GM21528 (cell line): ENCODE results near the gene ENPP5.

Experiments used
- ATAC-seq: cut with Tn5 transposase; IDR thresholded peaks from one replicate; pipeline ENCODE4 v1.9.1; 2021; ENCODE audit warnings: mild to moderate bottlenecking, moderate library complexity; ENCODE audit not compliant: unreplicated experiment, low FRiP score

Gene ENPP5

DNA sequence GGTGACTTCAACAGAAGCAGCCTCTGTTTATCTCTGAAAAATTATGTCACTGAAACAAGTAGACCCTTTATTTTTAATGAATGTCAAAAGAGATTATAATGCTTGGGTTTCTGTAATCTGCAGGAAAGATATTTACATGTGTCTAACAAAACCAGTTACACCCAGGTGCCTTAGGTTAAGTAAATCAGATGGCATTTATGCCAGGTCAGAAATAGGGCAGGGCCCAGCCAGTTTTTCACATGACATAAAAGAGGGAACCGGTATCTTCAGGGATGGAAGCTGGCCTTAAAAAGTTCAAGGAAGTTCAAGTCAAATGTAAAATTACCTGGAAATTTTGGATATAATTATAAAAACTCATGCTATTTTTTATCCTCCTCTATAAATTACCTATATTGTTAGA lies 55.1 kb downstream of the ENPP5 start:
- ATAC-seq = no peak

DNA sequence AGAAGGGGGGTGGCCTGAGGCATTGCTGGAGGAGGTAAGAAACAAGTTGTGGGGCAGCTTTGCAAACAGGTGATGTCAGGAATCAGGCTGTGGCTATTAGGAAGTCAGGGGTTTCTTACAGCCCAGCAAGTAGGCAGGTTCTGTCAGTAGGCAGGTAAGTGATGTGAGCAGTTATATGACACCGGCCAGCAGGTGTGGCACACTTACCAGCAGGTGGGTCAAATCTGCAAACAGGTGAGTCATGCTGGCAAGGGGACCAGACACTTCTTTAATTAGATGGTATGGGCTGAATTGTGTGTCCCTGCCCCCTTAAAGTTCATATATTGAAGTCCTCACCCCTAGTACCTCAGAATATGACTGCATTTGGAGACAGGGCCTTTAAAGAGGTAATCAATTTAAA lies 57.4 kb downstream of the ENPP5 start:
- no peak for ATAC-seq
